NCI-H82 treated with DMSO at 0.1 percent for 48 hours (cell line): ENCODE results near the gene TAS2R41.

Experiments used
- DNase-seq: peaks from one replicate; lab custom pipeline; 2025; ENCODE audit not compliant: unreplicated experiment; lab: John Stamatoyannopoulos, UW

TAS2R41 gene

DNA sequence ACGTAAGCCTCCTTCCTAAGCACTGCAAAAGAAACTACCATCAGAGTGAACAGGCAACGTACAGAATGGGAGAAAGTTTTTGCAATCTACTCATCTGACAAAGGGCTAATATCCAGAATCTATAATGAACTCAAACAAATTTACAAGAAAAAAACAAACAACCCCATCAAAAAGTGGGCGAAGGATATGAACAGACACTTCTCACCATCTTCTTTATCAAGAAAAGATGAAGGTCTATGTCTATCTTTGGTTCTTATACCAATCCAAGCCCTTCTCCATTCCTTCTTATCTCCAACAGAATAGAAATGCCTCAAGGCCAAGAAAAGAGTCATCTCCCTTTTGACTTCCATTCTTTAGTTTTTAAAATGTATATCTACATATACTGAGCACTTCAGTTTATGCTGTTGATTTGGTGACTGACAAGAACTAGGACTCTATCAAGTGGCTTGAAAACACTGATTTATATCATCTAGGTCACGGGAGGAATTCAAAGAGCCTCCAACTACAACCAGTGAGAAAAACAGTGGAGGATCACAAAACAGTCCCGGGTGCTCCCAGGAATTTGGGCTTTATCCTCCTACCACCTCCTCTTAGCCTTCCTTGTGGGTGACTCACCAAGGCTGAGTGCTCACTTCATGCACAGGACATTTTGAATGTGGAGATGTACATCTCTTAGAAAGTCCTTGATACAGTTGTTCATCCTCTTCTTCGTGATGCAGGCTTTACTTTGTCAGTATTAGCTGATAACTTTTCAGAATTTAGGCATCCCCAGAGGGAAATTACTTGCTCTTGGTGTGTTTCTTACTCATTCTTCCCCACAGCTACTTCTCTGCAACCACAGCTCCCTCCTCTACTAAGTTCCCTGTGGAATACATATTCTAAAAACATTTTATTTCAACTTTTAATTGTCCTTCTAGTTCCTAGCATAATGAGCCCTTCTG lies 15.4 kb downstream of the TAS2R41 start:
- DNase-seq: no peak

DNA sequence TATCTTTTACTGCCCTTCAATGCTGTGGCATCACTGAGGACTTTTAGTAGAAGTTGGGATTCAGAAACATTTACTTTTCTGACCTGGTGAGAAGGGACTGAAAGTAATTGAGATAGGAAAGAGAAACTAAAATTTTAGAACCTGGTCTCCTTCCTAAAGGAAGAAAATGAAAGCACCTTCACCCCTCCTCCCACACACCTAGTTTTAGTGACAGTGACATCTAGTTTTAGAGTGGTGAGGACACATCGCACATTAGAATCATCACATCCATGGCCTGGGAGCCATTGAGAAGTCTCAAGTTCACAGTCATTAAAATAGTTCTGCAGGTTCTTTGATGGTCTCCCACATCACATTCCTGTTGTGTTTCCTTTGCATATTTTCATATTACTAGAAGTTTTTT lies 16.1 kb downstream of the TAS2R41 start:
- DNase-seq: no peak

DNA sequence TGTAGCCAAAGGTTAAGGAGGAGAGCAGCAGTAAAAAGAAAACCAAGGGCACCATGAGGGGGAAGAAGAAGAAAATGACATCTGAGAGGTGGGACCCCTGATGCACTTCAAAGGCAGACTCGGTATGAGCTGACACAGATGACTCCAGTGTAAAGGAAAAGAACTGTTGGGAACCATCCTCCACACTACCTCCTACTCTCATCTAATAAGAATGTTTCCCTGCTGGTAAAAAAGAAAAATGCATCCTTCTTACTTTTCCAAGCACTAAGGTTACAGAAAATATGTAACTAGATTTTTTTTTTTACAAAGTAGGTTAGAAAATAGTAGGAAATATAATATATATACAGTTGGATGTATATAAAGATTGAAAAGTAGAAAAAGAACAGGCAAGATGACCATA lies 16.9 kb downstream of the TAS2R41 start:
- DNase-seq: no peak

DNA sequence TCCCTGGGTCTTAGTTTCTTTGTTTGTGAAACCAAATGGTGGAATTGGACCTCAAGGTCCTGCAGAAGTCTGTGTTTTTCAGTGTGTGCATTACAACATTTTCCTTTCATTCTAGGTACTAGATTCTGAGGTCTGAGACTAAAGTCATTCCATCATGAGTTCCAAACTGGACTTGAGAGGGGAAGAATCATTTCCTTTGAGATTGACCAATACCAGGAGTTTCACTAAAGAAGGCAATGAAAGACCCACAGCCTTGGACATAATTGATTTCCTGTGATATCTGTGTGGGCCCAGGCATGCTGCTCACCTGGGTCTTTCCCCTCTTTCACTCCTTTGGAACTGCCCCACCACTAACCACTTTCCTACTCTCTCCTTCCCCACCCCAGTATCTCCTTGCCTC lies 18.2 kb downstream of the TAS2R41 start:
- DNase-seq: no peak

DNA sequence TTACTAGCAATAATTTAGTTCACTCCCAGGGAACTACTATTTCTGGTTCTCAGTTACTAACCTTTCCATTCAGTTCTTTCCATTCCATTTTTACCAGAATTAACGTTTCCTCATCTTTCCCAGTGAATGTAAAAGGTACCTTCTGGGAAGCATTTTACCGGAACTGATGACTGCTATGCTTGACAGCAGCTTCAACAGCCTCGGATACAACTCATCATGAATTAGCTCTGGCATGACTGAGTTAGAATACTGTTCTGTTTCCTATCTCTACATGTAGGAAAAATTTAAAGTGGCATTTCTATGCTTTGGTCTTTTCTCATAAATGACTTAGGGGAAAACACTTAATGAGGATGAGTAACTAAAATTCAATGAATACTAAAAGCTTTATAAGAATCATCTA lies 18.6 kb downstream of the TAS2R41 start:
- DNase-seq: no peak

DNA sequence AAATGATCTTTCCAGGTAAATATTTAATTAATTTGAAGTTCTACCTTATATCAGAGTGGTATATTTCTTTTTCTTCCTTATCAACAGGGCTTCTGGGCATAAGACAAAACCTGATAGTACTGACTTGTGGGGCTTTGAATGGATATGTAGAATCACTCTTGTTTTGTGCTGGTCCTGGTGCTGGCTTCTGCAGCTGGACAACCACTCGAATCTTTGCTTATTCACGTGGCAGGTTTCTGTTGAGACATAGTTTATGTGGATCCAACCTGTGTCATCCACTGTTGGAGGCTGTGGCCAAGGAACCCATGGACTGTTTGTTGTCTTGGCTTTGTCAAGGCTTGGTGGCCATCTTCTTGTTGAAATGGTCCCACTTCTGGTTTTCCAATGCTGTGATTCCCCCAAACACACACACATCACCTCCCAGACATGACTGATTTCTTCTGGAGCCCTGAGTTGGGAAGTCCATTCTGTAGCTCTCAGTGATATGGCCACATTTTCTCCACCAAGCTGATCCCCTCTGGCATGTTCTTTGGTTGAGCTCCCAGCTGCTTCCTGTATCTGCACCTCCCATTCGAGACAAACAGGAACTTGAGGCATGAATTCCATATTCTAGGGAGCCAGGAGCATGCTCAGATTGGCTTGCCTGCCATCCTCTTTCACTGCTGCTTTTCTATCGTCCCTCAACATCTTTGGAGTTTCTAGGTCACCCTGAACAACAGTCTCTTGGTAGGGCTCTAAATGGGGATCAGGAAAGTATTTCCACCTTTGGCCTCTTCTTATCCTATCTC lies 19.5 kb downstream of the TAS2R41 start:
- DNase-seq: no peak

DNA sequence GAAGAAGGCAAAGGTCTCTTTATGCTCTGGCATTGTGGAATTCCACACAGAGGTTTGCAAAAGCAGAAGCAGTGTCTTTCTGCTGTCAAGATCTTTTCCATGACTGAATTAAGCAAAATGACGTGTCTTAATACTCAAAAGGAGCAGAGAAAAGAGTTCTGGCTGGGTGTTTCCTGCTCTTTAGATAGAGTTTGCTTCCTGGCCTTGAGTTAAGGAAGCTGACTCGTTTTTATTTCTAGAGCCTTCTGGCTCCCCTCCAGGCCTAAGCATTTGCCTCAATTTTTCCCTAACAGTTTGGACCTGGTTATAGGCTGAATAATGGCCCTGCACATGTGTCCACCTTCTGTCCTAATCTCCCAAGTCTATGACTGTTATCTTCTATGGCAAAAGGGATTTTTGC lies 21.6 kb downstream of the TAS2R41 start:
- DNase-seq: no peak

DNA sequence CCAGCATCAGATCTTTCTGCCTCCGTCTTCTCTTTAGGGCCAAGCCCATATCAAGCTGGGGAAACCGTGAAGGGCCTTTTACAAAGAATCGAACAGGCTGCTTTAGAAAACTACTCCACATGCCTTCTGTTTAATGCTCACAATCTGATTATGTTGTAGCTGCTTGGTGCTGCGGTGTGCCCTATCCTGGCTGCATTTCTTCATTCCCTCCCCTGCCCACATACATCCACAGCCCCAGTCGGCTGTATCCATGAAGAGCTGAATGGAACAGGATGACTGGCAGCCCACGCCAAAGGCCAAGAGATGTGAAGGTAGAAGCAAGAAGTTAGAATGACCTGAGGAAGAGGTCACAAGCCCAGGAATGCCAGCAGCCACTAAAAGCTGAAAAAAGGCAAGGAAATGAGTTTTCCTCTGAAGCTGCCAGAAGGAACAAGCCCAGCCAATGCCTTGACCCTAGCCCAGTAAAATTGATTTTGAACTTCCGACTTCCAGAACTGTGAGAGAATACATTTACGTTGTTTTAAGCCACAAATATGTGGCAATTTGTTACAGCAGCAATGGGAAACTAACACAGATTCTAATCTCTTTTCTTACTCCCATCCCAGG lies 22.2 kb downstream of the TAS2R41 start:
- no peak for DNase-seq

DNA sequence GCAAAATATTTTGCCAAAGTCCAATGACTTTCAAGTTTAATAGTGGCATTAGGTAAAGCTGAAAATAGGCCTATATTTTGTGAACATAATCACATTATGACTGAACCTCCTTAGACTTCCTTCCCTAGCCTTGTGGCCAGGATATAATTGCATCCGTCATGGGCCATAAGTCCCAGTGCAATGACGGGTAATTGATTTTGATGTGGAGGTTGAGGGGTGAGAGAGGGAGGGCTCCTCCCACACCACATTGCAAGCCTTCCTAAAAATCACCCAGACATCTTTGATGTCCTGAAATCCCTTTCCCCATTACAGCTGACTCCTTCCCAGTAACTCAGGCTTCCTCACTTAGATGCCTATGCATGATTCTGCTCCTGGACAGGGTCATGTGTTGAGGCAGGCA lies 25.6 kb downstream of the TAS2R41 start:
- peak; percentile 11 for DNase-seq

DNA sequence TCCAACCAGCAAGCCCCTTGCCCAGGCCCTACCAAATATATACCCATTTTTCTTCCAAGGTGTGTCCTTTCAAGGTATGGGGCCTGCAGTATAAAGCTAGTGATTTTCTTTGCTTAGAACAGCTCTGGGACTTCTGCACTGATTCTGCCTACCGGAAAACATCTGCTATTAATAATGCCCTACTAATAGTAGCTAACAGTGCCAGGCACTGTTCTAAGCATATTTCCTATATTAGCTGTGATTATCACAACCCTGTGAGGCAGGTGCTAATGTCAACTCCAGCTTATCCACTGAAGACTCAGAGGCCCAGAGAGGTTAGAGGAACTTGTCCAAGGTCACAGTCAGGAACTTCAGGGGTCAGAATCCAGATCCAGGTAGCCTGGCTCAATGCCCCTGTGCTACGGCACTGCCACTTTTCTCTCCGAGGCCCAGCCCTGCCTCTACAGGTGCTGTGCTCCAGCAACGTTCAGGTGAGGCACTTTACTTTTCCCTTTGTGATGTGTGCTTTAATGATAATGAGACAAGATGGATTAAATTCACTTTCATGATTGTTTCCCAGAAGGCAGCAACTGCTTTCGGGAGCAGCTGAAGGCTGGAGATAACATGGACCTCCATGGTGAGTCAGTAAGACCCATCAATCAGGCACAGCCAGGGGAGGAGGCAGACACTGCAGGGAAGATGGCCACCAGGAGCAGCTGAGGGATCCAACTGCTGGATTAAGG lies 26.7 kb downstream of the TAS2R41 start:
- DNase-seq: no peak

DNA sequence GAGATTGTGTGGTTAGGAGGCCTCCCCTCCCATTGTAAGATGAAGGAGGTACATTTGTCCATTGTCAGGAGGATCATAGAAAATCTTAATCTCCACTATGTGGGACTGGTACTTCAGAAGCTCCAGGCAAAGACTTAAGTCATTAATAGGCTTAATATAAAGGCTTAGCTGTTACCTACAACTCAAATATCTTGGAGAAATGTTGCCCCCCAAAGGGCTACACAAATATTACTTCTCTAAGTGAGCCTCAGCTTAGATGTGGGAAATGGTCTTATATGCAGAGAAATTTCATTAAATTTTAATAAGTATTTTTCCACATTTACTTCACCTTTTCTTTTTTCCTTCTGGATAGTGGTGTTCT lies 27.2 kb downstream of the TAS2R41 start:
- peak; percentile 54 for DNase-seq

DNA sequence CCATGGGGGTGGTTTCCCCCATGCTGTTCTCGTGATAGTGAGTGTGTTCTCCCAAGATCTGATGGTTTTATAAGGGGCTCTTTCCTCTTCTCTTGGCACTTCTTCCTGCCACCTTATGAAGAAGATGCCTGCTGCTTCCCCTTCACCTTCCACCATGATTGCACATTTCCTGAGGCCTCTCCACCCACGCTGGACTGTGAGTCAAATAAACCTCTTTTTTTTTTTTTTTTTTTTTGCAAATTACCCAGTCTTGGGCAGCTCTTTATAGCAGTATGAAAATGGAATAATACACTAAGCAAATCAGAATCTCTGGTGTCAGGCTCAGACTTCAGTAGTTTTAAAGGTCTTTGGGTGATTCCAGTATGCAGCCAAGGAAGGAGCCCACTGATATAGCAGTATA lies 28.2 kb downstream of the TAS2R41 start:
- no peak for DNase-seq

DNA sequence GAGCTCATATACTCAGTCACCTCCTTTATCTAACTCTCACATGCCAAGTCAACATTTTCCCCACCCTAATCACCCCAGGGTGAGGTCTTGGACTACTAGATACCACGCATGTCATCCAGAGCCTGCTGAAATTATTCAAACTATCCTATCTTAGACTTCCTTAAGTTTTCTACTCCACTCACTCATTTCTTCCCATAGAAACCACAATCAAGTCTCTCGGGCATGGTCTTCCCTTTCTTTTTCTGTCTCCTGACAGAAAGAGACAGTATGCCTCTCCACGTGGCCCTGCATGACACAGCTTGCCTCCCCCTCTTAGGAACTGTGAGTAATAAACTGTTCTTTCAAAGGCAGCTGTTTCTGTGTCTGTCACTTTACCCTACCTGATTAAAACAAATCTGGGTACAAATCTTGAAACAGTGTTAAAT lies 29.4 kb downstream of the TAS2R41 start:
- DNase-seq: no peak

DNA sequence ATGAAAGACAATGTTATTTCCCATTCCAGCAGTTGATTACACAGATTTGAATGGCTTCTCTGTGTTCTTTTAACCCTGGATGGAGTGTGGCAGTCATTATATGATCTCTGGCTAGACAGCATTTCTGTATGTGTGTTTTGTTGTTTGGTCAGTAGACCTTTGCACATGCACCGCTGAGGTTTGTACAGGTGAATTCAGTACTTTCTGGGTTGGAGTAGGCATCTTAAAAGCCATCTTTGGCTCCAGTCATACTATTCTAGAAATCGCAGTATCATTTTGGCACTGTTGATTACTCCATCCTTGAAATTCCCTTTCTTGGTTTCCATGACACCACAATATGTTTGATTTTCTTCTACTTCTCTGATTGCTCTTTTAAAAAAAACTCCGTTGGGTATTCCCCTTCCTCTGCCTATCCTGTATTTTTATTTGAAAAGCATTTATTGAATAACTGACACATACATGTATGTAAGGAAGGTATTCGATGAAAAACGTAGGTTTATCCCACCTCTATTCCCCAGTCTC lies 29.9 kb downstream of the TAS2R41 start:
- DNase-seq: no peak

DNA sequence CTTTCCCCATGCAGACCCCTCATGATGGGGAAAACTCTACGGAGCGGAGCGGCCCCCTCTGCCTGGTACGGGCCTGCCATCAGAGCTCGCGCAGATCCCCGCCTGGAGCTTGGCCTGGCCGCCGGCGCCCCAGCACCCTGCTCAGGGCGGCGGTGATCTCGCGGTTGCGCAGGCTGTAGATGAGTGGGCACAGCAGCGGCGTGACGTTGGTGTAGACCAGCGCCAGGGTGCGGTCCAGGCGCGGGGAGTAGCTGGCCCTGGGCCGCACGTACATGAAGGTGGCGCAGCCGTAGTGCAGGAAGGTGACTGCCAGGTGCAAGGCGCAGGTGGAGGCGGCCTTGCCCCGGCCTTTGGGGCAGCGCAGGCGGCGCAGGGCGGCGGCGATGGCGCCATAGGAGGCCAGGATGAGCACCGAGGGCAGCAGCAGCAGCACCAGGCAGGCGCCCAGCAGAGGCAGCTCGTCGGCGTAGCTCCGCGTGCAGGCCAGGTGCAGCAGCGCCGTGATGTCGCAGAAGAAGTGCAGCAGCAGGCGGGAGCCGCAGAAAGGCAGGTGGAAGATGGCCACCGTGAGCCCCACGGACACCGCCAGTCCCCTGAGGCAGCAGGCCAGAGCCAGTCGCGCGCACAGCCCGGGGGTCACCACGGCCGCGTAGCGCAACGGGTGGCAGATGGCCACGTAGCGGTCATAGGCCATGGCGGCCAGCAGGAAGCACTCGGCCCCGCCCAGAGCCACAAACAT lies 33.4 kb downstream of the TAS2R41 start:
- no peak for DNase-seq

DNA sequence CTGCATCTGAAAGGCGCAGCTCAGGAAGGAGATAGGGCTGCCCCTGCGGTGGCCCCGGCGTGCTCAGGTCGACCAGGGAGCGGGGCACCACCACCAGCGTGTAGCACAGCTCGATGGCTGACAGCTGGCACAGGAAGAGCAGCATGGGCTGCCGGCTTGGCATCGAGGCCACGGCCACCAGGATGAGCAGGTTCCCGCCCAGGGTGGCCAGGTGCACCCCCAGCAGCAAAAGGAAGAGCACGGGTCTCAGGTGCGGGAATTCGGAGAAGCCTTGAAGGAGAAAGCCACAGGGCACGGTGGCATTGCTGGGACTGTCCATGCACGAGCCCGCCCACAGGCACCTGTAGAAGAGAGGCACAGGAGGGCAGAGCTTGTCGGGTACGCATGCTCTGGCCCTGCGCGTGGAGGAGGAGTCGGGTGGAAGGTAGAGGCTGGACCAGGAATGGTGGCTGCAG lies 33.9 kb downstream of the TAS2R41 start:
- DNase-seq: no peak

DNA sequence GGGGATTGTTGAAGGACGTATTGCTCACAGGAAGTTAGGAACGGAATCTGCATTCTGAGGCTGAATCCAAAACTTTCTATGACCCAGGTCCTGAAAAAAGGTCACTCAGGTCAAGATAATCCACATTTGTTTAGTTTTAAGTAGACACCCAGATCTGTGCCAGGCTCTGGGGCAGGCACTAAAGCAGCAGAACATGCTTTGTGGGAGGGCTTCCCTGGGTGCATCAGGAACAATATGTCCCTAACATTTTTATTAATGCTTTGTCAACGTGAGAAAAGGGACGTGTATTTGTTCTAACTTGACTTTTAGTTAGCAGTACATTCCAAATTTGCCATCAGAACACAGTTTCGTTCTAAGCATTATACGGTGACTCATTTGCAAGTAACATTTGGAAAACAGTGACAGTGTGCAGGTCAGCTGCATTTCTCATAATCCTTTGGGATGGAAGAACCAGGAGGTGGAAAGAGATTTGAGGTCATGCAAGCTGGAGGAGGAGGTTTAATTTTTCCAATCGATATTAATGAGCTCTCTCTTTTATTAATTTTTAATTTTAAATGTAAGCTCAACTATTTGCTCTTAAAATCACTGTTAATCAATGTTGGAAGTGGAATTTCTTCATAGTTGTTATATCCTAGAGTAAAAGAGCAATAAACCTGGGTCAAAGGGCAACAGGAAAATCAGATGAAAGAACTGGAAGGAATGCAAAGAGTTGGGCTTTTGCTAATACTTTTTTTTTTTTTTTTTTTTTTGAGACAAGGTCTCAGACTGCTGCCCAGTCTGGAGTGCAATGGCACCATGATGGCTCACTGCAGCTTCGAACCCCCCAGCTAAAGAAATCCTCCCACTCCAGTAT lies 35.0 kb downstream of the TAS2R41 start:
- DNase-seq: no peak

DNA sequence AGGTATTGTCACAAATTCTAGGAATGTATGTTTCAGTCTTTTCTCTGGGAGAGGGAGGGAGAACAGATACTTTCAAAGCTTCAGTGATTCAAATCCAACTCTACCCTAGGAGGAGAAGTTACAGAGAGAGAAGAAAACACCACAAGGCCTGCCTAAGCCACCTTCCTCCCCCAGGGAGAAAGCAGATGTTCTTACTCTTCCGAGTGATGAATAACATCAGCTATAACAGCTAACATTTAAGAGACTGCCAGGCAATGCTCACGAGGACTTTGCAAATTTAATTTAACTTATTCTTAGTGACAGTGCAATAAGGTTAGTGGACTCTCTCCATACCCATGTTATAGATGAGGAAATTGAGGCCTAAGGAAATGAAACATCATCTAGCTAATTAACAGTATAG lies 36.8 kb downstream of the TAS2R41 start:
- no peak for DNase-seq

DNA sequence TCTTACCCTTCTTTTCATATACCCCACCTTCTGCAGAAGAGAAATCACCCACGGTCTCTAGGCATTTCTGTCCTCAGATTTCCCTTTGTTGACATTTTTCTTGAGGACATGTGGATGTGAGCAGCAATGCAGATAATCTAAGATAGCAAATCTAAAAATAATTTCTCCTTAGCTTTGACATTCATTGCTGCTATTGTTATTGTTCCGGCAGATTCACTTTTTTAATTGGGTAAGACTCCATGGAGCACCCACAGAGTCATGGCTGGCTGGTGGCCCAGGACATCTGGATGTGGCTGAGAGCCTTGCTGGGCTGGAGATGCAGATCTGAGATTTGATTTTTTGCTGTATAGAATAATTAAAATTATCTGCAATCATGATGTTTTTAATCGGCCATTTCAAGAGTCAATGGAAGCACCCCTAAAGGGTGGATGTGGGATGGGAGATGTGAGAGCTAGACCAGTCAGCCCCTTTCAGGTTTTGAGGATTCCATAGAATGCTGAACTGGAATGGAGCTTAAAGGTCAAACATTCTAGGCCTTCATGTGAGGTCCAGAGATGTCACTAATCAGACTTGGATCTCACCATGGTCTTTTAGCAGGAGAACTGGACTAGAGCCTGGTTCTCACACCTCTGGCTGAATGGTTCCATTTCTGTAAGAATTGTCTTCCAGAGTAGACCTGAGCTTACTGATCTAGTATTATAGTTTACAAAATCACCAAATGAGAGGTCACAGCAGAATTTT lies 37.5 kb downstream of the TAS2R41 start:
- DNase-seq: no peak
